Neural cell (in vitro differentiated cells): Measurements from ENCODE around the gene KRTAP9-2. TPM values are rescaled to one million over a fixed set of nuclear protein-coding genes. Genes with fewer than 3 reads are reported as not detected.
"Not testable (repeated sequence)": the region's sequence is repeated elsewhere in the genome, so short reads cannot be mapped to it uniquely, and the experiment has no call there.

Source experiments
- H2AFZ ChIP-seq: fragments of 200-600, 300-800 bp; sonication (generic), shearing (Covaris generic); 2 replicates; pipeline ENCODE4 v1.6.0; 2014; ENCODE audit warnings: low read depth, mild to moderate bottlenecking, antibody characterized with exemption, low read length, moderate library complexity
- H3F3A ChIP-seq: fragments of 200-600 bp; shearing (Covaris generic); 2 replicates; pipeline ENCODE4 v1.6.1; 2016; ENCODE audit warnings: mild to moderate bottlenecking, moderate library complexity, mixed read lengths, antibody characterized with exemption, low read length; ENCODE audit not compliant: insufficient read depth, poor library complexity, severe bottlenecking
- H3K27ac ChIP-seq: fragments of 200-600, 300-800 bp; sonication (generic), shearing (Covaris generic); 2 replicates; pipeline ENCODE4 v1.5.1; 2014; ENCODE audit warnings: mild to moderate bottlenecking, low read length, moderate library complexity
- H3K27me3 ChIP-seq: fragments of 300-800, 200-600 bp; sonication (generic), shearing (Covaris generic); 2 replicates; pipeline ENCODE4 v1.6.0; 2014; ENCODE audit warnings: mild to moderate bottlenecking, low read depth, low read length, moderate library complexity; ENCODE audit not compliant: insufficient read depth
- H3K36me3 ChIP-seq: fragments of 300-800, 200-600 bp; sonication (generic), shearing (Covaris generic); 2 replicates; pipeline ENCODE4 v1.5.1; 2014; ENCODE audit warnings: mild to moderate bottlenecking, antibody characterized with exemption, low read length, moderate library complexity; ENCODE audit not compliant: insufficient read depth
- H3K4me2 ChIP-seq: fragments of 300-800, 200-600 bp; sonication (generic), shearing (Covaris generic); 2 replicates; pipeline ENCODE4 v1.6.0; 2014; ENCODE audit warnings: mild to moderate bottlenecking, low read length
- H3K4me3 ChIP-seq: fragments of 300-800, 200-600 bp; sonication (generic), shearing (Covaris generic); 2 replicates; pipeline ENCODE4 v1.5.1; 2014; ENCODE audit warnings: mild to moderate bottlenecking, low read length, moderate library complexity
- H3K79me2 ChIP-seq: fragments of 200-600 bp; shearing (Covaris generic); replicated peaks from 2 replicates; pipeline ENCODE4 v1.6.0; 2014; ENCODE audit warnings: mild to moderate bottlenecking, low read length, moderate library complexity; ENCODE audit not compliant: insufficient read depth
- H3K9ac ChIP-seq: fragments of 300-800, 200-600 bp; sonication (generic), shearing (Covaris generic); 2 replicates; pipeline ENCODE4 v1.6.1; 2016; ENCODE audit warnings: mild to moderate bottlenecking, low read length, mixed read lengths
- H3K9me2 ChIP-seq: fragments of 200-600 bp; shearing (Covaris generic); 2 replicates; pipeline ENCODE4 v1.6.1; 2016; ENCODE audit warnings: mild to moderate bottlenecking, low read length, mixed read lengths; ENCODE audit not compliant: insufficient read depth
- H3K9me3 ChIP-seq: fragments of 200-600, 300-800 bp; sonication (generic), shearing (Covaris generic); 2 replicates; pipeline ENCODE4 v1.6.1; 2016; ENCODE audit warnings: mild to moderate bottlenecking, mixed run types, low read length, moderate library complexity, mixed read lengths
- H4K20me1 ChIP-seq: fragments of 200-600 bp; shearing (Covaris generic); 2 replicates; pipeline ENCODE4 v1.6.1; 2016; ENCODE audit warnings: mild to moderate bottlenecking, mixed run types; ENCODE audit not compliant: insufficient read depth
- EP300 ChIP-seq: fragments of 450-650 bp; conservative IDR thresholded peaks from 2 replicates; pipeline ENCODE4 v1.6.1; 2014; ENCODE audit warnings: antibody characterized with exemption, mild to moderate bottlenecking, moderate library complexity; ENCODE audit not compliant: poor library complexity, severe bottlenecking
- EZH2 ChIP-seq: fragments of 200-600, 300-800 bp; shearing (Covaris generic), sonication (generic); IDR thresholded peaks from 2 replicates; pipeline ENCODE4 v1.6.1; 2014; ENCODE audit warnings: antibody characterized with exemption, low read length, borderline replicate concordance, mild to moderate bottlenecking; ENCODE audit not compliant: insufficient read depth, poor library complexity, severe bottlenecking
- MXI1 ChIP-seq: fragments of 450-650 bp; conservative IDR thresholded peaks from 2 replicates; pipeline ENCODE4 v1.6.1; 2014; ENCODE audit warnings: antibody characterized with exemption, mild to moderate bottlenecking; ENCODE audit not compliant: poor library complexity, severe bottlenecking
- POLR2AphosphoS5 ChIP-seq: IDR thresholded peaks from 2 replicates; pipeline ENCODE4 v1.6.1; 2012
- RAD21 ChIP-seq: fragments of 450-650 bp; conservative IDR thresholded peaks from 2 replicates; pipeline ENCODE4 v1.6.1; 2014; ENCODE audit warnings: antibody characterized with exemption, mild to moderate bottlenecking, moderate library complexity
- SMC3 ChIP-seq: fragments of 450-650 bp; conservative IDR thresholded peaks from 2 replicates; pipeline ENCODE4 v1.6.1; 2014; ENCODE audit warnings: antibody characterized with exemption, mild to moderate bottlenecking, moderate library complexity; ENCODE audit not compliant: poor library complexity
- TAF1 ChIP-seq: IDR thresholded peaks from 2 replicates; pipeline ENCODE4 v1.6.1; 2012; ENCODE audit warnings: low read depth
- polyA minus RNA-seq: library from RNA; depleted of rRNA, polyadenylated mRNA; stranded (reverse); fragments of >200 nt; gene quantifications from 2 replicates; pipeline ENCODE4 v1.2.3, GENCODE V29; 2014
- polyA plus RNA-seq: library from polyadenylated mRNA; depleted of rRNA; stranded (reverse); fragments of >200 nt; gene quantifications from 2 replicates; pipeline ENCODE4 v1.2.3, GENCODE V29; 2014
- TF ChIP-seq, protein P1 (sequence below): fragments of 450-650 bp; IDR thresholded peaks from 2 replicates; pipeline ENCODE4 v1.5.1; 2014; ENCODE audit warnings: antibody characterized with exemption, mild to moderate bottlenecking, moderate library complexity; ENCODE audit not compliant: poor library complexity, severe bottlenecking
- TF ChIP-seq, protein P2 (sequence below): IDR thresholded peaks from 2 replicates; pipeline ENCODE4 v1.6.1; 2012; ENCODE audit warnings: borderline replicate concordance

Gene KRTAP9-2, protein sequence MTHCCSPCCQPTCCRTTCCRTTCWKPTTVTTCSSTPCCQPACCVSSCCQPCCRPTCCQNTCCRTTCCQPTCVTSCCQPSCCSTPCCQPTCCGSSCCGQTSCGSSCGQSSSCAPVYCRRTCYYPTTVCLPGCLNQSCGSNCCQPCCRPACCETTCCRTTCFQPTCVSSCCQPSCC
- polyA plus RNA-seq, result not detected in 2 replicates
- not detected in 2 replicates for polyA minus RNA-seq

DNA sequence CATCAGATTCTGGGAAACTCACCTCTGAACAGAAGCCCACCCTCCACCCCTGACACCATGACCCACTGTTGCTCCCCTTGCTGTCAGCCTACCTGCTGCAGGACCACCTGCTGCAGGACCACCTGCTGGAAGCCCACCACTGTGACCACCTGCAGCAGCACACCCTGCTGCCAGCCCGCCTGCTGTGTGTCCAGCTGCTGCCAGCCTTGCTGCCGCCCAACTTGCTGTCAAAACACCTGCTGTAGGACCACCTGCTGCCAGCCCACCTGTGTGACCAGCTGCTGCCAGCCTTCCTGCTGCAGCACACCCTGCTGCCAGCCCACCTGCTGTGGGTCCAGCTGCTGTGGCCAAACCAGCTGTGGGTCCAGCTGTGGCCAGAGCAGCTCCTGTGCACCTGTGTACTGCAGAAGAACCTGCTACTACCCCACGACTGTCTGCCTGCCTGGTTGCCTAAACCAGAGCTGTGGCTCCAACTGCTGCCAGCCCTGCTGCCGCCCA is at the start of gene KRTAP9-2:
KRTAP9-2 (plus strand) TSS at position 51 of the 498 bp plus-strand sequence; CDS start at position 58, 7 bp downstream.
- H3K4me3 ChIP-seq, H3K9me2 ChIP-seq, H3K9ac ChIP-seq, H3K4me2 ChIP-seq, H3K36me3 ChIP-seq, H3K27me3 ChIP-seq, H4K20me1 ChIP-seq, H3F3A ChIP-seq, H3K79me2 ChIP-seq, H2AFZ ChIP-seq, H3K9me3 ChIP-seq, H3K27ac ChIP-seq: not testable (repeated sequence)

DNA sequence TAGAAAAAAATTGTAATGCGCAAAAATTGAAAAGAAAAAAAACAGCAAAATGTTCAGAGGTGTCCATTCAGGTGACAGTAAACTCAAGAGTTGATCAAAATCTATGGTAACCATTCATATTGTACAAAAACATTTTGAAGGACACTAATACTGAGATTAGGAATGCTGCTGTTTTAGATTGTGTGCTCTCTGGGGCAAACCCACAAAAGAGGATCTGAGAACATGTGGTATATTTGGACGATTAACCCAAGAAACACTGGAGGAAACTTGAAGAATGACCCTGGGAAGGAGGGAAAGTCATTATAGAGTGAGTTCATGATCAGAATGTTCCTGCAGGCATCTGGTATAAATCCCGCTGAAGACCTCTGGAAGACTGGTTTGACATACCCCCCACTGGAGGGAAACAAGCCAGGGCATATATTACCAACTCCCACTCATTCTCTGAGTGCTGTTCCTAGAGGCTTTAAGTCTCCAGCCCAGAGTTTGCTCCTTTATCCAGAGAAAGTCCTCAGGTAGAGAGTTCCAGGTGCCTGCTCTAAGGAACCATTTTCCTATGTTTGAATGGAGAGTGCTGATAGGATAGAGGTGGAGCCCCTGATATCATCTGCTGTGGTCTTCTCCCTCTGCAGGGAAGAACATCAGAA is 49.6 kb upstream of the KRTAP9-2 start:
- no peaks in the 10 kb centered on the region for H3K27me3 ChIP-seq
- no peak overlapping the region for H3K4me2 ChIP-seq
- no peaks in the 10 kb centered on the region for H3K79me2 ChIP-seq
- TF ChIP-seq EP300, result no peak
- TF ChIP-seq EZH2, result no peak
- TF ChIP-seq RAD21, result no peak
- no peak for TF ChIP-seq MXI1
- no peak for TF ChIP-seq POLR2AphosphoS5
- no peak for TF ChIP-seq TAF1
- no peak for TF ChIP-seq SMC3
- TF ChIP-seq, protein P1, sequence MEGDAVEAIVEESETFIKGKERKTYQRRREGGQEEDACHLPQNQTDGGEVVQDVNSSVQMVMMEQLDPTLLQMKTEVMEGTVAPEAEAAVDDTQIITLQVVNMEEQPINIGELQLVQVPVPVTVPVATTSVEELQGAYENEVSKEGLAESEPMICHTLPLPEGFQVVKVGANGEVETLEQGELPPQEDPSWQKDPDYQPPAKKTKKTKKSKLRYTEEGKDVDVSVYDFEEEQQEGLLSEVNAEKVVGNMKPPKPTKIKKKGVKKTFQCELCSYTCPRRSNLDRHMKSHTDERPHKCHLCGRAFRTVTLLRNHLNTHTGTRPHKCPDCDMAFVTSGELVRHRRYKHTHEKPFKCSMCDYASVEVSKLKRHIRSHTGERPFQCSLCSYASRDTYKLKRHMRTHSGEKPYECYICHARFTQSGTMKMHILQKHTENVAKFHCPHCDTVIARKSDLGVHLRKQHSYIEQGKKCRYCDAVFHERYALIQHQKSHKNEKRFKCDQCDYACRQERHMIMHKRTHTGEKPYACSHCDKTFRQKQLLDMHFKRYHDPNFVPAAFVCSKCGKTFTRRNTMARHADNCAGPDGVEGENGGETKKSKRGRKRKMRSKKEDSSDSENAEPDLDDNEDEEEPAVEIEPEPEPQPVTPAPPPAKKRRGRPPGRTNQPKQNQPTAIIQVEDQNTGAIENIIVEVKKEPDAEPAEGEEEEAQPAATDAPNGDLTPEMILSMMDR, result no peak
- TF ChIP-seq, protein P2, sequence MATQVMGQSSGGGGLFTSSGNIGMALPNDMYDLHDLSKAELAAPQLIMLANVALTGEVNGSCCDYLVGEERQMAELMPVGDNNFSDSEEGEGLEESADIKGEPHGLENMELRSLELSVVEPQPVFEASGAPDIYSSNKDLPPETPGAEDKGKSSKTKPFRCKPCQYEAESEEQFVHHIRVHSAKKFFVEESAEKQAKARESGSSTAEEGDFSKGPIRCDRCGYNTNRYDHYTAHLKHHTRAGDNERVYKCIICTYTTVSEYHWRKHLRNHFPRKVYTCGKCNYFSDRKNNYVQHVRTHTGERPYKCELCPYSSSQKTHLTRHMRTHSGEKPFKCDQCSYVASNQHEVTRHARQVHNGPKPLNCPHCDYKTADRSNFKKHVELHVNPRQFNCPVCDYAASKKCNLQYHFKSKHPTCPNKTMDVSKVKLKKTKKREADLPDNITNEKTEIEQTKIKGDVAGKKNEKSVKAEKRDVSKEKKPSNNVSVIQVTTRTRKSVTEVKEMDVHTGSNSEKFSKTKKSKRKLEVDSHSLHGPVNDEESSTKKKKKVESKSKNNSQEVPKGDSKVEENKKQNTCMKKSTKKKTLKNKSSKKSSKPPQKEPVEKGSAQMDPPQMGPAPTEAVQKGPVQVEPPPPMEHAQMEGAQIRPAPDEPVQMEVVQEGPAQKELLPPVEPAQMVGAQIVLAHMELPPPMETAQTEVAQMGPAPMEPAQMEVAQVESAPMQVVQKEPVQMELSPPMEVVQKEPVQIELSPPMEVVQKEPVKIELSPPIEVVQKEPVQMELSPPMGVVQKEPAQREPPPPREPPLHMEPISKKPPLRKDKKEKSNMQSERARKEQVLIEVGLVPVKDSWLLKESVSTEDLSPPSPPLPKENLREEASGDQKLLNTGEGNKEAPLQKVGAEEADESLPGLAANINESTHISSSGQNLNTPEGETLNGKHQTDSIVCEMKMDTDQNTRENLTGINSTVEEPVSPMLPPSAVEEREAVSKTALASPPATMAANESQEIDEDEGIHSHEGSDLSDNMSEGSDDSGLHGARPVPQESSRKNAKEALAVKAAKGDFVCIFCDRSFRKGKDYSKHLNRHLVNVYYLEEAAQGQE, result no peak
- H3K36me3 ChIP-seq, result no peaks in the 10 kb centered on the region
- no peaks in the 10 kb centered on the region for H3K9me3 ChIP-seq
- H3K27ac ChIP-seq, result no peak overlapping the region
- no peak overlapping the region for H3K9ac ChIP-seq
- no peak overlapping the region for H3K4me3 ChIP-seq
- H4K20me1 ChIP-seq, result no peaks in the 10 kb centered on the region
- no peaks in the 10 kb centered on the region for H3F3A ChIP-seq
- H3K9me2 ChIP-seq, result no peaks in the 10 kb centered on the region
- no peak overlapping the region for H2AFZ ChIP-seq
